CD14-positive monocyte (primary cell): Measurements from ENCODE around the gene LRG1. TPM values are rescaled to one million over a fixed set of nuclear protein-coding genes. Genes with fewer than 3 reads are reported as not detected.
"Not testable (repeated sequence)": the region's sequence is repeated elsewhere in the genome, so short reads cannot be mapped to it uniquely, and the experiment has no call there.

Experiments used
- DNase-seq, 3 donors: peaks; one replicate each; pipeline ENCODE4 v3.0.0-alpha.2; 2011 to 2022
- H2AFZ ChIP-seq: 2 replicates; pipeline ENCODE4 v1.6.0; 2012; ENCODE audit warnings: mild to moderate bottlenecking, low read depth, low read length, inconsistent platforms; ENCODE audit not compliant: insufficient read depth, poor library complexity, severe bottlenecking
- H3K27ac ChIP-seq, 2 donors: 1 replicate in 1 of 2; 2 replicates in 1 of 2; pipeline ENCODE4 v1.5.1; 2012 to 2013; ENCODE audit warnings: low read length in 2 of 2, control low read depth in 1 of 2, inconsistent platforms in 1 of 2, low read depth in 1 of 2, mild to moderate bottlenecking in 1 of 2
- H3K27me3 ChIP-seq, 2 donors: one replicate each; pipeline versions ENCODE4 v1.6.0 to v1.6.1; 2011 to 2013; ENCODE audit warnings: low read length in 2 of 2; ENCODE audit not compliant: control insufficient read depth in 2 of 2, insufficient read depth in 2 of 2
- H3K36me3 ChIP-seq, 2 donors: replicated peaks in 1 of 2; 1 replicate in 1 of 2; 2 replicates in 1 of 2; pipeline versions ENCODE4 v1.5.1 to v1.6.1; 2012 to 2013; ENCODE audit warnings: low read length in 2 of 2, control low read depth in 1 of 2, inconsistent platforms in 1 of 2, mild to moderate bottlenecking in 1 of 2; ENCODE audit not compliant: insufficient read depth in 2 of 2, control insufficient read depth in 1 of 2
- H3K4me1 ChIP-seq, 2 donors: 1 replicate in 1 of 2; 2 replicates in 1 of 2; pipeline versions ENCODE4 v1.5.1 to v1.6.1; 2012 to 2013; ENCODE audit warnings: low read length in 2 of 2, control low read depth in 1 of 2, inconsistent platforms in 1 of 2, mild to moderate bottlenecking in 1 of 2, moderate library complexity in 1 of 2; ENCODE audit not compliant: insufficient read depth in 2 of 2, control insufficient read depth in 1 of 2
- H3K4me2 ChIP-seq: replicated peaks from 2 replicates; pipeline ENCODE3; 2012; ENCODE audit warnings: low read length, moderate library complexity, mild to moderate bottlenecking; ENCODE audit not compliant: poor library complexity, severe bottlenecking; ENCODE audit errors: extremely low read depth
- H3K4me3 ChIP-seq, 3 experiments: fragments of 200-600 bp in 1 of 3; sonication (generic) in 1 of 3; replicated peaks in 1 of 3; 1 replicate in 2 of 3; 2 replicates in 1 of 3; pipeline ENCODE4 v1.5.1; 2011 to 2013; ENCODE audit warnings: low read length in 3 of 3, mild to moderate bottlenecking in 3 of 3, control low read depth in 2 of 3, low read depth in 2 of 3, inconsistent platforms in 1 of 3, moderate library complexity in 1 of 3
- H3K79me2 ChIP-seq: 2 replicates; pipeline ENCODE4 v1.6.0; 2012; ENCODE audit warnings: mild to moderate bottlenecking, control low read depth, inconsistent platforms, low read length, moderate library complexity; ENCODE audit not compliant: insufficient read depth
- H3K9ac ChIP-seq: 2 replicates; pipeline ENCODE4 v1.6.0; 2017; ENCODE audit warnings: low read length, mild to moderate bottlenecking; ENCODE audit not compliant: insufficient read depth, poor library complexity, severe bottlenecking
- H3K9me3 ChIP-seq, 2 donors: replicated peaks in 1 of 2; 1 replicate in 1 of 2; 2 replicates in 1 of 2; pipeline versions ENCODE4 v1.5.1 to v1.6.1; 2012 to 2013; ENCODE audit warnings: low read length in 2 of 2, control low read depth in 1 of 2; ENCODE audit not compliant: control insufficient read depth in 1 of 2, insufficient read depth in 1 of 2
- H4K20me1 ChIP-seq: 2 replicates; pipeline ENCODE4 v1.6.0; 2012; ENCODE audit warnings: mild to moderate bottlenecking, low read length, control low read depth, moderate library complexity; ENCODE audit not compliant: insufficient read depth
- H3K27ac Mint-ChIP-seq, 7 donors: one replicate each; pipeline ENCODE4 v1.8.0; 2020; ENCODE audit warnings: mild to moderate bottlenecking in 7 of 7, mixed read lengths in 7 of 7, moderate library complexity in 6 of 7, inconsistent platforms in 2 of 7
- H3K27me3 Mint-ChIP-seq, 3 donors: one replicate each; pipeline ENCODE4 v1.8.0; 2021 to 2022; ENCODE audit warnings: low read depth in 3 of 3, mild to moderate bottlenecking in 3 of 3, mixed read lengths in 3 of 3, moderate library complexity in 3 of 3, inconsistent platforms in 1 of 3
- H3K36me3 Mint-ChIP-seq, 2 donors: one replicate each; pipeline ENCODE4 v1.8.0; 2020; ENCODE audit warnings: mixed read lengths in 2 of 2, inconsistent platforms in 1 of 2, mild to moderate bottlenecking in 1 of 2
- H3K4me1 Mint-ChIP-seq: one replicate; pipeline ENCODE4 v1.8.0; 2020; ENCODE audit warnings: mild to moderate bottlenecking, mixed read lengths
- H3K4me3 Mint-ChIP-seq, 2 donors: one replicate each; pipeline ENCODE4 v1.8.0; 2020; ENCODE audit warnings: mild to moderate bottlenecking in 2 of 2, mixed read lengths in 2 of 2, moderate library complexity in 1 of 2
- H3K9me3 Mint-ChIP-seq, 7 donors: one replicate each; pipeline ENCODE4 v1.8.0; 2020 to 2022; ENCODE audit warnings: mixed read lengths in 7 of 7, mild to moderate bottlenecking in 6 of 7, moderate library complexity in 6 of 7, inconsistent platforms in 2 of 7
- CTCF ChIP-seq: fragments of 200-600 bp; IDR thresholded peaks from one replicate; pipeline ENCODE4 v1.8.0; 2022; ENCODE audit warnings: antibody characterized with exemption, mild to moderate bottlenecking
- WGBS: methylation state at CpG from one replicate; pipeline ENCODE4 v1.1.5; 2013; ENCODE audit warnings: missing lambda C conversion rate; ENCODE audit not compliant: insufficient coverage; 5-methylcytosine and 5-hydroxymethylcytosine counted together
- intact Hi-C, 2 donors: fragments of 100-400 bp; cut with micrococcal nuclease; formaldehyde crosslinking; loops; one replicate each; pipeline versions ENCODE4 v1.15.0 to v1.15.1; 2023
- polyA plus RNA-seq, 3 donors: library from polyadenylated mRNA; depleted of rRNA in 1 of 3; unstranded in 2 of 3; stranded (reverse) in 1 of 3; fragments of 300-500 nt in 2 of 3; fragments of >200 nt in 1 of 3; fragmentation: Illumina TruSeq in 2 of 3; gene quantifications; 1 replicate in 2 of 3; 2 replicates in 1 of 3; pipeline ENCODE4 v1.2.3, GENCODE V29; 2012 to 2021

Gene LRG1
- polyA plus RNA-seq, 3 donors = 5.5 to 50.1 (median 9.6) TPM

- Mint-ChIP-seq H3K4me1 (peaks cover 56% of the 10 kb centered on the region), H3K4me3 (peak overlapping the region; percentile 55 to 67), H3K27ac (peak overlapping the region; percentile 88 to 99 (median 96)), H3K27me3 (peaks cover 3 to 18% (median 5%) of the 10 kb centered on the region in 3 donors)
- H3K4me3 ChIP-seq, H3K36me3 ChIP-seq, H3K27me3 ChIP-seq, H2AFZ ChIP-seq, H3K36me3 Mint-ChIP-seq, intact Hi-C loops, H3K4me2 ChIP-seq, H3K79me2 ChIP-seq, H3K9me3 Mint-ChIP-seq, H4K20me1 ChIP-seq, H3K9me3 ChIP-seq: not testable (repeated sequence)
- H3K9ac ChIP-seq = peak overlapping the region; percentile 67
- H3K4me1 ChIP-seq = peaks cover 57 to 58% of the 10 kb centered on the region in 2 donors
- WGBS = 0% methylated on average over 2 of the region's 7 CpGs
- peak; percentile 92 to 98 (median 96) for DNase-seq
- peak overlapping the region; percentile 70 to 83 for H3K27ac ChIP-seq
Measured at GRCh38 chr19:4562085-4562484, 22.2 kb upstream of the LRG1 start.

GRCh38 chr19:4559569-4559968, 19.7 kb upstream of the LRG1 start, which contains the start of gene SEMA6B:
Gene SEMA6B, minus strand, starts transcription at chr19:4559684. Its CDS starts 1,227 bp downstream, at chr19:4558457.
- Histone ChIP-seq H3K4me3 (peak within 1 kb of the TSS; percentile 6 to 49 (median 26)), H4K20me1 (no peaks in the 10 kb centered on the region), H3K36me3 (no peaks in the 10 kb centered on the region), H2AFZ (no peak within 1 kb of the TSS), H3K9ac (peak within 1 kb of the TSS; percentile 70), H3K27ac (peak within 1 kb of the TSS; percentile 54 to 83), H3K4me1 (peaks cover 56 to 64% of the 10 kb centered on the region in 2 donors), H3K9me3 (no peaks in the 10 kb centered on the region), H3K4me2 (peak within 1 kb of the TSS; percentile 38), H3K79me2 (no peaks in the 10 kb centered on the region), H3K27me3 (no peaks in the 10 kb centered on the region)
- H3K36me3 Mint-ChIP-seq = peaks cover 0 to 3% of the 10 kb centered on the region in 2 donors
- peaks cover 2 to 19% (median 3%) of the 10 kb centered on the region in 3 donors for H3K27me3 Mint-ChIP-seq
- TF ChIP-seq CTCF = no peak
- 2% methylated on average over 13 of the region's 13 CpGs for WGBS
- peaks cover 60% of the 10 kb centered on the region for H3K4me1 Mint-ChIP-seq
- peaks cover 0 to 2% (median 0%) of the 10 kb centered on the region in 7 donors for H3K9me3 Mint-ChIP-seq
- DNase-seq = peak; percentile 93 to 97 (median 96)
- intact Hi-C loops = loop anchor here in 1 of 2 donors (2.0 kb wide), 2 partner anchors 15 to 19 kb away; partner anchors contain the start of gene LRG1
- H3K27ac Mint-ChIP-seq = peak within 1 kb of the TSS; percentile 69 to 98 (median 97)
- peak within 1 kb of the TSS; percentile 66 to 69 for H3K4me3 Mint-ChIP-seq
